NCI-H226 (cell line): Measurements from ENCODE around the gene SKIC8.

Experiments
- DNase-seq: peaks from one replicate; pipeline ENCODE4 v3.0.0-alpha.2; 2015

SKIC8 gene

DNA sequence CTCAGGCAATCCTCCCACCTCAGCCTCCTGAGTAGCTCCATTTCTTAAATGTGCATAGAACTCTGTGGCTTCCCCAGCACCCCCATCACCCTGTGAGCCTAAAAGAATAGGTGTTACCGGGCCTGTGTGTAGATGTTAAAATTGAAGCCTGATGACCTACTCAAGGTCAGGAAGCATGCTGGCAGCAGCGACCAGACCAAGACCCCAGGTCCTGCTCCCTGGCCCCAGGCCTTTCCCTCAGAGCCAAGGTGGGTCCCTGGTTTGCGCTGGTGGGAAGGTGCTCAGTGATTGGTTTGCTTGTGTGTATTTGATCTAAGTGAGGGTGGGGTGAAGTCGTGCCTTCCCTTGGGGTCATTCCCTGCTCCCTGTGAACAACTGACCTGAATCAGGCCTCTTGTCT is 22.4 kb upstream of the SKIC8 start:
- no peak for DNase-seq

DNA sequence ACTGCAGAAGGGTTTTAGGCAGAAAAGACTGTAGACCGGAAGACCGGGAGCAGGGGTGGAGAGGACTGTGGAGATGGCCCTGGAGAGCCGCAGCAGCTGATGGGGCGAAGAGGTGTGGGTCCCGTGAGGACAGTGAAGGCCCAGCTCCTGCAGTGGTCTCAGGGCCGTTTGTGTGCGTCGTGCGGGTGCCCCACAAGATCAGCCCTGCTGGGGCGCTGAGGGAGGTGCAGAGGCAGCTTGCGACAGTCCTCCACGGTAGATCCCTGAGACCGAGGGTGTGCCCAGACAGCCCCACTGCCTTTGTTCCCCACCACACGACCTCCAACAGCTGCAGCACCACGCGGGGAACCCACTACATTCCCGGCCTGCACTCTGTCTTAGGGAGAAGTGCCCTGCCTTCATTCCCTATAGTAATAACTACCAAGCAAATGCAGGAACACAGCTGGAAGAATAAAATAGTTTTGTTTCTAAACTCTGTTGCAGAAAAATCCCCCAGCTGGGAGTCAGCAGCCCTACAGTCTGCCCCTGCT is 21.7 kb upstream of the SKIC8 start:
- no peak for DNase-seq

DNA sequence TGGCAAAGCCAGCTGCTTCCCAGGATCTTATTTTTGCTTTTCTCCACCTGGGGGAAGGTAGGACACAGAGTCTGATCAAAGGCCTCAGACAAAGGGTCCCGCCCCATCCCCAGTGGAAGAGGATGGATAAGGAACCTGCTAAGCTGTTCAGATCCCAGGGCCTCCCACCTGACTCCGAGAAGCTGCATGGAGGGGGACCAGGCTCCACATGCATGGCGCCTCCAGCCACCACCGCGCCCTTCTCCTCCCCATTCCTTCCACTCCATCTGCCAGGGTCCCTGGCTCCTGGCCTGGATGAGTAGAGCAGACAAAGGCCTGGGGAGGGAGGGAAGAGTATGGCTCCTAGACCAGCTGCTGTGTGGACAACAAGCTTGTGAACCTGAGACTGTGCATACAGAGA is 20.8 kb upstream of the SKIC8 start:
- DNase-seq = no peak

DNA sequence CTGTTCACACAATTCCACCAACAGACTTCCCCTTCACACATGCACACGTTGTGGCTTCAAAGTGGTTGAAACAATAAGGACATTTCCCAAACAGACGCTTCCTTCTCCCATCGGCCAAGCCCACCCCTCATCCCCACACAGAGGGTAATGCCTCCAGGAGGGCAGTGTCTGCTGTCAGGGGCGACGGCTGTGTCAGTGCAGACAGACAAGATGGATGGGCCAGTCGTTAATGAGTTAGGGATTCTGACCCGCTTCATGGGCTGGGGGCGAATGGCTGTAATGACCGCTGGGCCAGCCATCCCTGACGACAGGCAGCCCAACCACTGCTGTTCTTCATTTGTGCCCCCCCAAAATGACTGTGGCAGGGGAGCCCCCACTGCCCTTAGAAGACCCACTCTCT is 20.2 kb upstream of the SKIC8 start:
- DNase-seq = no peak

DNA sequence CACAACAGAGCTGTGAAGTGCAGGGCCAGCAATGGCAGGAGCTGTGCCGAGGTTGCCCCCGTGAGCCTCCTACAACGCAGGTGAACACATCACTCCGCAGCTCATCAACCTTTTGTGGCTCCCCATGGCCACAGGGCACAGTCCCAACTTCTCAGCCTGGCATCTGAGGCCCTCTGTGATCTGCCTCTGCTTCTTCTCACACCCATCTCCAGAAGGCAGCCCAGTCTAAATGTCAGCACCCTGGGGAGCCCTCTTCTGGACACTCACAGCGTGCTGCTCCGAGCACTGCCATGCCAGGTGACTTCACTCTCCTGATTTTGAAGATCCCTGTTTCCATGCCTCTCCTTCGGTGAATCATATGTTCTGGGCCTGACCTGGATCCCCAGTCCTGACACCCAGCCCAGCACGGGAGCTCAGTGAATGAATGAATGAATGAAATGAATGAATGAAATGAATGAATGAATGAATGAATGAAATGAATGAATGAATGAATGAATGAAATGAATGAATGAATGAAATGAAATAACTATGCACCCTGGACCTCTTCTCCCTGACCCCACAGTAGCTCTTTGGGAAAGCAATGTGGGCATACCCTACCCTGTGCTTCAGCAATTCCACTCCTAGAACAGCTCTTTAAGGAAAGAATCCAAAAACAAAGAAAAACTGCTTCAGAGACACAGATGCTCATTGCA is 17.9 kb upstream of the SKIC8 start:
- DNase-seq = no peak

DNA sequence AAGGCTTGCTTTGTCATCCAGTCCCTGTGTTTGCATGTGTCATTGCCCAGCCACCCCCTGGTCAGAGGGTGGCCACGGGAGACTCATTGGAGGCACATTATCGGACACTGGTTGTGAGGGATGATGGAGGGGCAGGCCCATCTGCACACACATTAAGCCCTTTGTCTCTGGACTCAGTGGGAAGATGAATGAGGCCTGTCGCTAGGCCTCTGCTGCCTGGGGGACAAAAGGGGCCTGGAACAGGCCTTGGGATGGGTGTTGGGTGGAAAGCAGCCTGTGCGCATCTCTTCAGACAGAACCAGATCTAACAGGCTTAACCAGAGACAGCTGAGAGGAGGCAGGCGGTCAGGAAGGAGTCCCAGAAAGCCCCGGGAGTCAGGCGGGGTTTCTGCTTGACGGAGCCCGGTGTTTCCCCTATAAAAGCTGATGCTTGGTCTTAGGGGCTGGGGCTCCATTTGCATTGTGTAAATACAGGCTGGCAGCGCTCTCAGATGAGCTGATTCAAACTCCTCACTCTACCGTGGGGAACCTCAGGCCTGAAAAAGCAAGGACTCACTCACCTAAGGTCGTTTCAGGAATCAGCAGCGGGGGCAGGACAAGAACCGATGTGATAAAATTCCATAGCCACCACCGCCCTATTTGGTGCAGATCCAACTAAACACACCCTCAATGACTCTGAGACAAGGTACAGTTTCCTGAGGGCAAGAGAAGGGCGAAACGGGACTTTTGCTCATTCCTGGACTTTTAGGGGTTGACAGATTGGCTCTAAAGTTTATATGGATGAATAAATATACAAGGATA is 17.1 kb upstream of the SKIC8 start:
- DNase-seq = no peak

DNA sequence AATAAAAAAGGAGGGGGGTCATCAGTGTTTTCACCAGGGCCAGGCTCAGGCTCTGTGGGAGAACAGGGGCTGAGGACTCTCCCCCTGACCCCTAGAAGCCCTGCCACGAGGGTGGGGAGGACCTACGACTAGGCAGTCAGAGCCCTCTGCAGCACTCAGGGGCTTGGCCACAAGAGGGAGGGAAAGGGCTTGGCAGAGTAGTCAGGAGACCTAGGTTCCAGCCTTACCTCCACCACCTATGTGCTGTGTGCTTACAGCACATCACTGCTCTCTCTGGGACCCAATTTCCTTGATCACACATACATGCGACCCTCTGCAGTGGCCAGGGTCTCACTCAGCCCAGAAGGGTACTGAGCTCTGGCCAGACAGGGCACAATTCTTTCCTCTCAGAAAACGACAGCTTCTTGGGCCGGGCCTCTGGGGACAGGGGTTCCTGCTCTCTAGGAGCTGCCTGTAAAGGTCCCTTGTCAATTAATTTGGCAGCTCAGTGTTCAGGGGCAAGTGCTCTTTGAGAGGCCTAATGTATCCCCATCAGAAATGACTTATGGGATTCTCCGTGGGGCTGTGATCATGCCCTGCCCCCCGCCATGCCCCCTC is 16.4 kb upstream of the SKIC8 start:
- peak; percentile 18 for DNase-seq

DNA sequence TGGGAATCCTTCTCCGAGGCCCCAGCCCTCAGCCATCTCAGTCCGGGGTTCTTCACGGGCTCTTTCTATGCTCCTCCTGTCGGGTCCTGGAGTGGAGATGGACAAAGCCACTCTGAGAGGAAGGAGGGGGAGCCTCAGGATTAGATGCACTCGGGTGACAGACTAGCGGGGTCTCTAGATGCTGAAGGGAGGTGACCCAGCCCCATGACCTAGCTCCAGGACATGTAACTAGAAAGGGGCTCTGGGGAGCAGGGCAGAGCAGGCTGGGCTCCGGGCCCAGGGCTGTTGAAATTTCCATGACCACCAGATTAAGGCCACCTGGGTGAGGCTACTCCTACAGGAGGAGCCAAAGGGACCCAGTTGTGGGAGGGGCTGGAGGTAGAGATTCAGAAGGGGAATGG is 14.8 kb upstream of the SKIC8 start:
- DNase-seq = no peak

DNA sequence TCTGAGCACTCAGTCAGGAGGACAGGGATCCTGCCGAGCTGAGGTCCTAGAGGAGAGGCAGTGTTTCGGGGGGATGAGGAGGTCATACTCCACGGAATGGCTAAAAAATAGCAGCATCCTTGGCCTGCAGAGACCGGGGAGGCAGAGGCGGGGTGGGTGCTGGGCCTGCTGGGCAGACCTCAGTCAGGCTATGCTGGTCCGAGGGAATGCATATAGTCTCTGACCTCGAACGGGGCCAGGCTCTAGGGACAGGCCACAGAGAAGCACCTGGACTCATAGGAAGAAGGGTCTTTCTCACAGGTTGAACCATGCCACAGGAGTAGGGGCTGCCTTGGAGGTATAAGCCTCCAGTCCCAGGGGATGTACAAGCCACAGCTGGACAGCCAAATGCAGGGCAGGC is 14.0 kb upstream of the SKIC8 start:
- no peak for DNase-seq

DNA sequence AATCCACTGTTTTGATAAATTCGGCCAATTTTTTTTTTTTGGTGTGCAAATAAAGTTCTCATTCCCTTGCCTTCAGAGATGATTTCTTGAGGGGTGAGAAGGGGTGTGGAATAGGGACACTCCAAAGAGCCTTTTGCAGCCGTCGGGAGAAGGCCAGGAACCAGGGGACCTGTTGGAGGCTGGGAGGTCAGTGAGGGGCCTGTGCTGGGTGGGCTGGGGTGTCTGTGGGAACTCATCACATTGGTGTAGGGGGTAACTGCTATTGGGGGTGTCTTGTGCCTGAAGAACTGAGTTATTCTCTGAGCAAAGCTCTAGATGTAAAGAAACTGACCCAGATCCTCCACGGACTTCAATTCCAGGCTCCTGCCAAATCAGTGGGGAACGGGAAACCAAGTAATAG is 13.5 kb upstream of the SKIC8 start:
- no peak for DNase-seq

DNA sequence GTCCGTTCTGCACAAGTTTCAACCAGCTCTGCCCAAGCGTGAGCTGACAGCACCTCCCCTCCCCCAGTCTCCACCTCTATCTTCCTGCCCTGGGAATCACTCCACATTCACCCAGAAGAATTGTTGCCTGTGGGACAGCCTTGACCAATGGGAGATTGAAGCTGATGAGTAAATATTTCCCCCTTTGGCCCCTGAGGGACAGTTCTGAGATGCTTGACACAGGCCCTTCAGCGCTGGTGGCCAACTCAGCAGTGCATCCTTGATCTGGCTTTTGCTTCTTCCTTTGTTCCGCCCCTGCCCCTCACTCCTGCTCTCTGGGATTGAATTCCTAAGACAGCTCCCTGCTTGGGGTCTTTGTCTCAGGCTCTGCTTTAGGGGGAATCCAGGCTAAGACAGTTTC is 13.1 kb upstream of the SKIC8 start:
- no peak for DNase-seq

DNA sequence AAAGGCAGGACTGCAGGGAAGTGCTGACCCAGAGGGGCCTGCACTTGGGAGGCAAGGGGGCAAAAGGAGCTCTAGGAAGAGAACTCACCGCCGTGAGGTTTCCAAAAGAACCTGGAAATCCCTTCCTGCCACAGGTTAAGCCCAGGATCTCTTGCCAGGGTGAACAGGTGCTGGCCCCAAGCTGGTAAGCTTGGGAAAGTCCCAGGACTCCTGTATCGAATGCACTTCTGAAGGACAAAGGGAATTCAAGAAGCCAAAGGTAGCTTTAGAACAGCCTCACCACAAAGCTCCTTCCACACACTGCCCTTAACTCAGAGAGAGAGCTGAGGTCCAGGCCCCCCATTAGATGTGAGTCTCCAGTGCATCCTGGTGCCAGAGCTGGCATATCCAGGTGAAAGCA is 11.9 kb upstream of the SKIC8 start:
- no peak for DNase-seq

DNA sequence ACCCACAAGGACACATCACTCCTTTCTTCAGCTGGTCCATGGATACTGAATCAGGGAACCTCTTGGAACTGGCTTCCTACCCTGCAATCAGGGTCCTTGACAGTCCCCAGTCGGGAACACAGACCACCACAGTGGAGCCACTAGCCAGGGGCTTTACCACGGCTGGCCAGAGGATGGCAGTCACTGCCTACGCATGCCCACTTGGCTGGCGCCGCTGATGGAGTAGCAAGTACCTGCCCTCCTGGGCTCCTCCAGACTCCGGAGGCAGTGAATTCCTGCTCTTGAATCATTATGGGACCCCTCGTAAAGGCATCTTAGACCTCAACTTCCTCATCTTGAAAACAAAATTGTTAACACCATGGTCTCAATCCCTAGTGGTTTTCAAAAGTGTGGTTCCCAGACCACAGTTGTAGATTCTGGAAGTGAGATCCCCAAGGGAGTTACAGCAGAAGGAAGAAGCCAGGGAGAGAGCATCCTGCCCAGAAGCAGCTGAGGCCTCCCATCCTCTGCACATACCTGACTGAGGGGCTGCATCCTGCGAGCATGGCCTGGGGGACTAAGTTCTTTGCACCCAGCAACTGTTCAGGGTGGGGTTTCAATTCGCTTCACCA is 9.1 kb upstream of the SKIC8 start:
- DNase-seq = peak; percentile 55

DNA sequence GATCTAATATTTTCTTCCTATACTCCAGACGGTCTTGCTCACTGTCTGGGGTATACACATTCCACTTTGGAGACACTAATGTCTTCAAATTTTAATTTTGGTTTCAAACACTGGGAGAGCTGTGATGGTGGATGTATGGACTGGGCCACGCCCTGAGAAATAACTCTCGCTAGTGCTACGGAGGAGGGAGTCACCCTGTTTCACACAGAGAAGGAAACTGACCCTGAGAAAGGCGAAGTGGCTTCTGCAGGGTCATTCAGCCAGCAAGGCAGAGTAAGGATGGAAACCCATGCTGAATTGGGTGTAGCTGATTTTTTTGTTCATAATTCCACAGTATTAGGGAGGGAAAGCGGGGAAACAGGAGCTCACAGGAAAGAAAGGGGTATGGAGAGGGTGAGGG is 8.6 kb upstream of the SKIC8 start:
- no peak for DNase-seq

DNA sequence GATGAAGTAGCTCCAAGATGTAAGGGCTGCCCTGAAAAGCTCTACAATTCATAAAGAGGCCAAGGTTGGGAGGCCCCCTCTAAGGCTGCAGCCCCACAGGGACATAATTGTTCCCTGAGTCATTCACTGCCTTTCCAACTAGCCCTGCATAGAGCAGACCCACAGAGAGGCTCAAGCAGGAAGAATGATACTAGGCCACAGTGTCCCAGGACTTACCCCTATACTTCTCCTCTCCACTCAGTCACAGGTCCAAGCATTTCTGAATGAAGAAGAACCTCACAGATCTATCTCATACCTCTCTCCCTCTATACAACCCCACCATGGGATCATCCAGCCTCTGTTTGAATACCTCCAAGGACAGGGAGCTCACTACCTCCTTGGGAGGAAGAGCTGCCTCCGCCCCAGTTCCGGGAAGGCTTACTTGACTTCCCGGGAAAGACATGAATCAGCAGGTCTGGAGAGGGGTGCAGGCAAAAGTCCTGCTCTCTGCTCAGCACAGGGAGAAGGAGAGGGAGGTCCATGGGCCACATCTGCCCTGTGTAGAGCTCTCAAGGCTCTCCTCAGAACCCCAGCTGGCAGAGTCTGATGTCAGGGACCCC is 6.9 kb upstream of the SKIC8 start:
- DNase-seq = peak; percentile 47

DNA sequence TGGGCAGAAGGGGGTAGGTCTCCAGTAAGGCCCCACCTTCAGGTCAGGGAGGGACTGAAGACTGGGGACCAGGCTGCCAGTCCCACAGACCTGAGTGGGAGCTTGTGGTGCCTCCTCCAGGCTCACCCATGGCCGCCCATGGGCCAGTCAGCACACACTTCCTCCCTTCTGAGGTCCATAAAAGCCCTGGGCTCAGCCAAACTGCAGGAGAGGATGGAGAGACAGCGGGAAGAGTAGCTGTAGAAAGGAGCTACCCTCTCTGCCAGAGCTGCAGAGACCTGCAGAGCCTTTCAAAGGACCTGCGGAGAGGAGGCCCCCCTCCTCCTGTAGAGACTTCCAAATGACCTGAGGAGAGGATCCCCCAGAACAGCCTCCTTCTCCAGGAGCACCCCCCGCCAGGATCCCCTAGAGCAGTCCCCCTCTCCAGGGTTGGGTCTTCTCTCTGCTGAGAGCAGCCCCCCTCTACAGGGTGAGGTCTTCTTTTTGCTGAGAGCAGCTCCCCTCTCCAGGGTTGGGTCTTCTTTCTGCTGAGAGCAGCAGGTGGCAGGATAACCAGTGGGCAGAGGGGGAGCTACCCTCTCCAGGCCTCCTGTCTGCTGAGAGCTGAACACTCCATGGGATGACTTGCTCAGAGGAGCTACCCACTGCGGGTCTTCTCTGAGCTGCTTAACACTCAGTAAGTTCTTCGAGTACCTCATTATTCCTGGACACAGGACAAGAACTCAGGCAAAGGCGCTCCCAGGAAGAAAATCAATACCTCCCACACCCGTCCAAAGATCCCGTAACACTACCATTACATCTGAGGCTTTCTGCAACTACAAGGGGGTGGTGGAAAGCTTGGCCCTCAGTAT is 5.0 kb upstream of the SKIC8 start:
- no peak for DNase-seq

DNA sequence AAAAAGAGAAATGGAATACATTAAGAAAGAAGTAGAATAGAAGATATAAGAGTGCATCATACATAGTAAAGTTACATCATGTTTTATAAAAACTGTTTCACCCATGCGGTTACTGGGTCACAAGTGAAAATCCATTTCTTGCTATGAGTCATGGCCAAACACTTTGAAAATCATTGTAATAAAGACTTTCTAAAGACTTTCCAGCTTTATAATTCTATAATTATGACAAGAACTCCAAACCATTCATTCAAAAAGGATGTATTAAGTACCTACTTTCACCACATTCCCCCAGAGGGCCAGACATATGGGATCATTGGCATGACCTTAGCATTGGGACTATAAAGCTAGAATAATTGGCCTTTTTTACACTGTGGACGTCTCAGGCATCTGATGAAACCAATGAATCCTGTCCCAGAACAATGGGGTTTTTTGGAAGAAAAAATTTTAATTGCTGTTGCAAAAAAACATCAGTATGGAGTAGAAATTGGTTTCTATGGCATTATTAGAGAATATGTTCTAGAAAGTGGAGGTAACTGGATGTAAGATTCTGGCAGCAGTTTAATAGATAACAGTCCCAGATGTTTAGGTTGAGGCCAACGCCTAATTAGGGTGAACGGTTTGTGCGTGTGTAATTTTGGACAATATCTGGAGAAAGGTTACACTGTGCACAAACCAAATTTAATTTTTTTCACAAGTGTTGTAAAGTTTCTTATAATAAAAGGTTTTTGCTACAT is 3.3 kb upstream of the SKIC8 start:
- no peak for DNase-seq

DNA sequence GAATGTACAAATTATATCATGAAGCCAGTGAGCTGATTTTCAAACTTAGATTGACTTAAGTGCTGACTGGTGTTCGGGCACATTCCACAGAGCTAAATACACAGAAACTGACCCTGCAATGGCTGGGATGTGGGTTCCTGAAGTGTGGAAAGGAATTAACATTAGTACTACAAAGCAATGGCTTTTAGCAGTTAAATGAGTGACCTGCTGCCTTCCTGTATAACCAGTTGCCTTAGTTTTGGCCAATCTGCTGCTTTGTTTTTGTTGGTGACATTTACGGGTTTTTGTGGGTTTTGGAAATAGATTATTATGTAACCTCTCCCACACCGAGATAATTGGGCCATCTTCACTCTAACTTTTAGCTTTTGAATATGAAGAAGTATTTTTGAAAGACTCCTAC is 2.4 kb upstream of the SKIC8 start:
- DNase-seq = no peak

DNA sequence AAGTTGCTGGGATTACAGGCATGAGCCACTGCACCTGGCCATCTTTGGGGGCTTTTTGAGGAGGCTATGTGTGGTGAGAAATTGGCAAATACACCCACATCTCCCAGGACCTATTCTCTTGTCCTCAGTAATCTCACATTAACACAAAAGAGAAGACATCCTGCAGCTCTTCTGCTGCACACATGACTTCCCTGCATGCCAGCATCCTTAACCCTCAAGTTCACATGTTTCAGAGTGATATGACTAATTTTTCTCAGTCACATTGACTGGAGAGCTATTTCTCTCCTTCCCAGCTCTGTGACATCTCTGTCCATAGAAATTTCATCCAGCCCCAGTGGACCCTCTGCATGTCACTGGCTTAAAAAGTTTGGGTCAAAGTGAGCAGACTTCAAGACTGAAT is 1.9 kb upstream of the SKIC8 start:
- DNase-seq = no peak

DNA sequence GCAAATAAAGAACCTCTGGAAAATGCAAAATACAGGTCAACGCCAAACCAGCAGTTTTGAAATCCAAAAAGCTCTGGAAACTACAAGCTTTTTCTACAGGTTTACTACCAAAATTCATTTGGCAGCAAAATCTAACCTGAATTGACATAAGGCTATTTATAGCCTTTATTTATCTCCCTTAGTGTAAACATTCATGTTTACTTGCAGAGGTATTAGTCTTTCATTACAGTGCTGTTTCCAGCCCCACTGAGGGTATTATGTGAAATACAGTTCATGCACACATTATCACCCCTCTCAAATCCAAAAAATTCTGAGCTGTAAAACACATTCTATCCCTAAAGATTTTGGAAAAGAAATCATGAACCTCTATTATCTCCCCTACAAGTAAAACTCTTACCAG is 7.2 kb downstream of the SKIC8 start:
- DNase-seq = no peak

DNA sequence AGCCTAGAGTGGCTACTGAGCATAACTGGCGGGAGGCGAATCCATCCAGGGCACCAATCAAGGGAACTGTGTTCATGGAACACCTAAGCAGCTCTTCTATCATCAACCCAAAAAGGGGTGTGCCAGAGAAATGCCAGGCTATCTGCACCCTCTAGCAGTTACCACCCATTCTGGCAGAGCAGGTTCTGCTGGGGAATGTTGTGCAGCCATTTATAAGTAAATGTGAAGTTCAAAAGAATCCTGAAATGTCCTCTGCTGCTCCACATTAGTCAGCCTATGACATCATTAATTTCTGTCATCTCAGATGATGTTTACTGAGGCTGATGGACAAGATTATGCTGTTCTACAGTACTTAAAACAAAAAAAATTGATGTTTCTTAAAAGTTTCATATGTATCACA is 7.7 kb downstream of the SKIC8 start:
- no peak for DNase-seq

DNA sequence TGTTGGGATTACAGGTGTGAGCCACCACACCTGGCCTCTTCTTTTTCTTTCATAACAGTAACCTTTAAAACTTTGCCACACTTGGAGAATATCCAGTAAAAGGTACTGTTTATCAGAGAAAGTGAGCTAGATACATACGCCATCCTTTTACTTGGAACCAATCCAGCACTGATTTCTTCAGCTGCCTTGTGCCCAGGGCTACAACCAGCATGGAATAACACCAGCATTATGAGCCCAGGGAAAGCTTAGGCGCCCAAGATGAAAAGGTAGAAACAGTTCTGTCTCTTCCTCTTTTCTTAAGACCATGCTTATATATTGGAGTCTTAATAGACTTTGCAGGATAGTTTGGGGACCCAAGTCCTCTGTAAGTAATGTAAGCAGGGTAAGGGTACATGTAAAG is 8.4 kb downstream of the SKIC8 start:
- no peak for DNase-seq
